GM19025 (cell line): ENCODE data around the gene RAX.
"Not testable (repeated sequence)": the region's sequence is repeated elsewhere in the genome, so short reads cannot be mapped to it uniquely, and the experiment has no call there.

ENCODE experiments used
- ATAC-seq: cut with Tn5 transposase; IDR thresholded peaks from one replicate; pipeline ENCODE4 v1.9.1; 2021; ENCODE audit warnings: mild to moderate bottlenecking, low read depth, moderate library complexity; ENCODE audit not compliant: unreplicated experiment

Gene RAX

DNA sequence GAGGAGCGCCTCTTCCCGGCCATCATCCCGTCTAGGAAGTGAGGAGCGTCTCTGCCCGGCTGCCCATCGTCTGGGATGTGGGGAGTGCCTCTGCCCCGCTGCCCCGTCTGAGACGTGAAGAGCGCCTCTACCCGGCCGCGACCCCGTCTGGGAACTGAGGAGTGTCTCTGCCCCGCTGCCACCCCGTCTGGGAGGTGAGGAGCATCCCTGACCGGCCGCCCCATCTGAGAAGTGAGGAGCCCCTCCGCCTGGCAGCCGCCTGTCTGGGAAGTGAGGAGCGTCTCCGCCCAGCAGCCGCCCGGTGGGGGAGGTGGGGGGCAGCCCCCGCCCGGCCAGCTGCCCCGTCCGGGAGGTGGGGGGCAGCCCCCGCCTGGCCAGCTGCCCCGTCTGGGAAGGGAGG is 17.8 kb downstream of the RAX start:
- not testable (repeated sequence) for ATAC-seq

DNA sequence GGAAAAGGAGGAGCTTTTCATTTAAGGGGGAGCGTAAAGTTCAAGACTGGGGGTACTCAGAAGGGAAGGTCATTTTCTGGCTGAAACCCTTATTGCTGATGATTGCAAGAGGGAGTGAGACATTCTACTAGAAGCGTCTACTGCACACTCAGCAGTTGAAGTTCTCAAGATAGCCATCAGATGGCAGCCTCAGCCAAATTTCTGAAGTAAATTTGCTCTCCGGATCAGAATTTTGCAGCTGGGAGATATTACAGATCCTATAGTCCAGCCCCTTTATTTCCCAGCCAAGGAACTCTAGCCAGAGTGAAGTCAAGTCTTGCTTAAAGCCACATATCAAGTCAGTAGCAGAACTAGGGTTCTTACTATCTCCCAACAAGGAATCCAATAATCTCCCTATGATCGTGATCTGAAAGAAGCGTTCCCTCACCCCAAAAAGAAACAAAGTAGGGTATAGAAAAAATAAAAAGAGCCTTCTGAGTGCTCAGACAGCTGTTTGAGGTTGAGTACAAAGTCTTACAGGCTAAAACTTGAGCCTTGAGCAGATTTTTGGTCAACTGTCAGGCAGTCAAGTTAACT is 24.0 kb downstream of the RAX start:
- no peak for ATAC-seq

DNA sequence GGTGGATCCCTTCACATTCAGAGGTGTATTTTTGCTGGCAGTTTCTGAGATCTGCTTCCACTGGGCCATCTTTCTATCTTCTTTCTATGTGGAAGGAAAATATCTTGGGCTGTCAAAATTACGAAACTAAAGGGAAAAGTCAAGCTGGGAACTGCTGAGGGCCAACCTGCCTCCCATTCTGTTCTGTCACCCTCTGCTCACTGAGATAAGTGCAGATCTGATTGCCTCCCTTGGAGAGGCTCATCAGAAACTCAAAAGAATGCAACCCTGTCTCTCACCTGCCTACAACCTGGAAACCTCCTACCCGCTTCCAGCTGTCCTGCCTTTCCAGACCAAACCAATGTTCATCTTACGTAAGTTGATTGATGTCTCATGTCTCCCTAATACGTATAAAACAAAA is 26.5 kb downstream of the RAX start:
- ATAC-seq = no peak

DNA sequence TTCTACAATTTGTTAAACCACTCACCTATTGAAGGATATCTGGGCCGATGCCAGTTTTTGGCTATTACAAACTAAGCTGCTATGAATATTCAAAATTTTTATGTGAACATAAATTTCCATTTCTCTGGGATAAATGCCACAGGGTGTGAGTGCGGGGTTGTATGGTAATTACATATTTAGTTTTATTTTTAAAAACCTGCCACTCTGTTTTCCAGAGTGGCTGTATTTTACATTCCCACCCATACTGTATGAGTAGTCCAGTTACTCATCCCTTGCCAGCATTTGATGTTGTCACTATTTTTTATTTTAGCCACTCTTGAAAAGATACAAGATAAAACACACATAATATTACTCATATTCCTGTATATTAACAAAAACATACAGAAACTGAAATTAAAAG is 30.3 kb downstream of the RAX start:
- ATAC-seq = no peak

DNA sequence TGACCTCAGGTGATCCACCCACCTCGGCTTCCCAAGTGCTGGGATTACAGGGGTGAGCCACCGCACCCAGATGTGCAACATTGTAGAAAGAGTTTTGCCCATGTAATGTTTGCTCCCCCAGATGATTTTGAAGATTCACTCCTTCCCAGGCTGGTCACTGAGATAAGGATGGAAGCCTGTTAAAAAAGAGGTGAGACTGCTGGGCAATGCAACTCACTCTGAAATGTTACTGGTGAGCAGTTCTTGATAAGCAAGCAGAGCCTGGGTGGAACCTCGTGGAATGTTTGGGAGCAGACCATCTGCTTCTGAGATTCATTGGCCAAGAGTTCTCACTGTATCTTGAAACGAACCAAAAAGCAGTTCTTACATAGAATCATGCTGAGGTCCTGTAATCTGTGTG is 33.6 kb downstream of the RAX start:
- ATAC-seq = no peak

DNA sequence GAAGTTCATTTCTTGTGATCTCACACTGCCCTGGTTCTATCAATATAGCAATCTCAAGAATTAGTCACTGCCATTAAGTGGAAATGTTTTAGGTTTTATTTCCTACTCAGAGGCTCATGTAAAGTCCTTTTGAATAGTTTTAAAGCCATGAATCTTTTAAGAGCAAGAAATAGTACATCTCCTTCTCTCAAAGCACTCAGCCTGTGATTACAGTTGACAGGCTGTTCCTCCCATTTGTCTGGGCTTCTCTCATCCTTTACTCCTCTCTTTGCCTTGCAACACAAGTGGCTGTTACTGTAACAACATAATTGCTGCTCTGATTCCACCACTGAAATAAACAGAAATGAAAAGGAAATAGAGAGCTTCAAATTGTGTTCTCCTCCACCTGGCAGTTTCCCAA is 34.9 kb downstream of the RAX start:
- no peak for ATAC-seq

DNA sequence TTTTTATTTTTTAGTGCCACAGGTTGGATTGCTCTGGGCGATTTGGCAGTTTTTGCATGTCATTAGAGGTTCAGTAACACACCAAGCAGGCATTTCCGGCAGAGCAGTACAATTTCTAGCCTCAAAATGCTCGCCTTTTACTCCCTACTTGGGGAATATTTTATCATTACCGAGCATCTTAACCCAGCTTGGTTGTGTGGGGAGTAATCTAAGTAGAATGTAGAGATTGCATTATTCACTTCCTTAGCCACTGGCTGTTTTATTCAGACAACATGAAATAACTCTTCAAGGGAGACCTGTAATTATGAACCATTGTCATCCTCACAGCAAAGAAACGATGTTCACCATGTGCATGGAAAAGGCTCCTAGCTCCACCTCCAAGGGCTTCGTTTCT is 40.2 kb downstream of the RAX start:
- ATAC-seq = no peak

DNA sequence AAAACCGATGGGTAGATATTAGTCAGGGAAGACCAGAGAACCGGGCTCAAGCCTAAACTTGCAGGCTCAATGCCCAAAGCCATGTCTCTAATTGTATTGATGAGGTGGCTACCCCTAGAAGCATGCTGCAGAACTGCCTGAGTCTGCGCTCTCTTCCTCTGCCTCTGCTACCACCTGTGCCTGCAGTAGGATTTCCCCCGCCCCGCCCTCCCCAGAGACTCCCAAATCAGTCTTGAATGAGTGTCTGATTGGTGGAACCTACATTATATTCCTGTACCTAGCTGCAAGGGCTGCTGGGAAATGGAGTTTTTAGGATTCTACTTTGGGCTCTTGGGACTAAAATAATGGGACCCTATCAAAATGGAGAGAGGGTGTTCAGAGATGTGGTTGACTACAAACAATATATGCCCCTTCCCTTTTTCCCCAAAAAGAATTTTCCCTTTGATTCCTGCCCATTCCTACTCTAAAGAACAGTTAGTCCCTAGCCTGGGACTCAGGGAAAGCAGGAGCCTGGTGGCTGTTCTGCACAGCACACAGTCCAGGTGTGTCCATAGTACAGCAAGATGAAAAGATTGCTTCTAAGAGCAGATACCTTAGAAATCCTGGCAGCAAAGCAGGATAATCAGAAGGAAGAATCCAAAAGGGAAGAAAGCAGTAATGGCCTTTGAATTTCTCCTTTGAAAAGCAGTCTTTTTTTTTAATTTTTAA is 40.8 kb downstream of the RAX start:
- ATAC-seq = no peak

DNA sequence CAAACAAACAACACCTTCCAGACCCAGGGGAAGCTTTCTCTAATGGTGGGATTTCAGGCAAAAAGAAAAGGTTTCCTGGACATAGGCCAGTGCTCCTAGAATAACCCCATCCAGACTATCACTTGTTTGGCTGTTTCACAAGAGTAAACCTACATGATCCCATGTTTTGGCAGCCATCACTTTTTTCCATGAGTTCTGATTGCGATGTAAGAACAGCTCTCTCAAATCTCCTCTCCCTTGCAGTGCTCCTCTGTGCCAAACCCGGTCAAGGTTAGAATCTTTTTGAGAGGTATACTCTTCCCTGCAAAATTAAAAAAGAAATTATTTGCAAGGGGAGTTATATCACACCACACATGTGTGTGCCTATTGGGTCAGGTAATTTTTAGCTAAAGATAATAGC is 41.4 kb downstream of the RAX start:
- ATAC-seq = no peak

DNA sequence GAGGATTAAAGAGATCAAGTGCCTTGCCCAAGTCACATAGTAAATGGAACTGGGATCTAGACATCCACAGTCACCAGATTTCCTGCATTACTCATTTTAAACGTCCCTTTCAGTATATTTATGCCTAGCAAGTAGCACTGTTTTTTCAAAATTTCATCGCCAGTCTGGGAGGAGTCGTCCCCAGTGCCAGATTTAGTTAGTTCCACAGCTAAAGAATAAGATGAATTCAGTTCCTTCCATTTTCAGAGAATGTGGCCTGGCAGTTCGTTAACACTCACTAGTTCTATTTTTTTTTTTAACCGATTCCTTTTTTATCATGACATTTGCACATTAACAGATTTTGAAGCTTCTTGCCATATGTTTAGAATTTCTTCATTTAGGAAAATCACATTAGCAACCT is 42.1 kb downstream of the RAX start:
- no peak for ATAC-seq

DNA sequence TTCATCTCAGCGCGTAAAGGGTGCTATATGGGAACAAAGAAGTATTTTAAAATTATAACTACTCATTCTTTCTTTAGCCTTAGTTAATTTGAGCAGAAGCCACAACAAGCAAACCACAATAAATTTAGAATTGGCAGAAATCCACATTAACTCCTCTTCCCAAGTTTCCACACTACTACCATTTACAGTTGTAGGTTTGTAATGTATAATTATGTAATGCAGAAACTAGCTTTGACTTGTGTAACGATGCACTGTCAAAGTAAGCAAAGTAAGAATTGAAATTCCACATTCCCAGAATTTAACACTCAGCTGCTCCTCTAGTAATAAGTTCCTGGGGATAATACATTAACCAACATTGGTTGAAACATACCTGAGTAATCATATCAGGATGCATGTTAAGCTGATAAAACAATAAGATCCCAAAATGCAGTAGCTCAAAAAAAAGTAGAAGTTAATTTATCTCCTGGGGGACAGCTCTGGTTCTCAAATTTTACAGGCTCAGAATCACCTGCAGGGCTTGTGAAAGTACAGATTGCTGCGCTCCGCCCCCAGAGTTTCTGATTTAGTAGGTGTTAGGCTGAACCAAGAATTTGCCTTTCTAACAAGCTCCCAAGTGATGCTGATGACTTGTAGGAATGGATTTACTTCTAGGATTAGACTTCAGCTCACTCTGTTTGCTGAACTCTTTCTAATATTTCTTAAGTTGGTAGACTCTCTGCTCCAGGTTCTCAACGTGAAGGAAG is 43.4 kb downstream of the RAX start:
- ATAC-seq = no peak

DNA sequence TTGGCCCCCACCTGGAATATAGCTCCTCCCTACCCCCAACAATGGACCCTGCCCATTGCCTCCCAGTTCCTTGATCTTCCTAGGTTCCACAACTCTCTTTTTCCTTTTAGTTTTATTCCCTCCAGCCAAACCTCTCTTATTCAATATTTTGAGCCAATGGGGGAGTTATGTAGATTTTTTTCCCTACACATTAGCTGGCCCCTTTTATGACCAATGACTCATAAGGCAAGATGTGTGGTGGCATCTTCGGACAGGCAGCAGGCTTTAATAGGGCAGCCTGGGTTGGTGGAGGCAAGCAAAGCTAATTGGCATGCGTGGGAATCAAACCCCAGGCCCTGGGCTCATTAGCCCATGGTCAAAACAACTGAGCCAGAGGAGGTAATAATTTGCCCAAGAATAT is 44.1 kb downstream of the RAX start:
- ATAC-seq = no peak

DNA sequence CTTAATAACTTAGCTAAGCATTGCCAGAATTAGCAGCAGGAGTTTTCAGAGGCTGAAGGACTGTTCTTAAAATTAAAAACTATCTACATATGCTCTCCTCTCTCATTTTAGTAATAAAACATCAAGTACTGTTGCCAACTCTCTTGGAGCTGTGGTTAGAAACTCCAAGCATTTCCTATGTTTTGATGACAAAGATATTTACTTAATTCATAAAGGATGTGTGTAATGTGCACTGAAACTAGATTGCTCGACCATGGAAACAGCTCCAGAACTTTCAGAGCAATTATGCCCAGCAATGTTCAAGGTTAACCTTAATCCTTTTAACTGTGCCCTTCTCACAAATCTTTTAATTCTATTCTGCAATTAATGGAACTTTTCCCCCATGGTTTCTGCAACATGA is 44.9 kb downstream of the RAX start:
- ATAC-seq = no peak

DNA sequence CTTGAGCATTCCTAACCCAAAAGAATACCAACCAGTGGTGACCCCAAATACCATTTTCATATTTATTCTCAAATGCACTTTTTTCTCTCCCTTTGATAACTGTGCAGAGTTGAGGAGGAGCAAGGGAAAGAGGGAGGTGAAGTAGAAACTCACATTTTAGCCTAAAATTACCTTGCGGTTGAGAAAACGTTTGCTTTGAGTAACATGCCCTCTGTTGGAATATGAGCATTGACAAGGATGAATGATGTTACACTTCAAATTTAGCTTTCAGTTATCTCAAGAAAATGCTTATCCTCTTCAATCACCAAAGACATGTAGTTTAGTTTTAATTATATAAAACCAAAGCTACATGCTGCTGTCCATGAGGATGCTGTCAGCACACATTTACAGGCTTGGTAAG is 50.9 kb downstream of the RAX start:
- no peak for ATAC-seq

DNA sequence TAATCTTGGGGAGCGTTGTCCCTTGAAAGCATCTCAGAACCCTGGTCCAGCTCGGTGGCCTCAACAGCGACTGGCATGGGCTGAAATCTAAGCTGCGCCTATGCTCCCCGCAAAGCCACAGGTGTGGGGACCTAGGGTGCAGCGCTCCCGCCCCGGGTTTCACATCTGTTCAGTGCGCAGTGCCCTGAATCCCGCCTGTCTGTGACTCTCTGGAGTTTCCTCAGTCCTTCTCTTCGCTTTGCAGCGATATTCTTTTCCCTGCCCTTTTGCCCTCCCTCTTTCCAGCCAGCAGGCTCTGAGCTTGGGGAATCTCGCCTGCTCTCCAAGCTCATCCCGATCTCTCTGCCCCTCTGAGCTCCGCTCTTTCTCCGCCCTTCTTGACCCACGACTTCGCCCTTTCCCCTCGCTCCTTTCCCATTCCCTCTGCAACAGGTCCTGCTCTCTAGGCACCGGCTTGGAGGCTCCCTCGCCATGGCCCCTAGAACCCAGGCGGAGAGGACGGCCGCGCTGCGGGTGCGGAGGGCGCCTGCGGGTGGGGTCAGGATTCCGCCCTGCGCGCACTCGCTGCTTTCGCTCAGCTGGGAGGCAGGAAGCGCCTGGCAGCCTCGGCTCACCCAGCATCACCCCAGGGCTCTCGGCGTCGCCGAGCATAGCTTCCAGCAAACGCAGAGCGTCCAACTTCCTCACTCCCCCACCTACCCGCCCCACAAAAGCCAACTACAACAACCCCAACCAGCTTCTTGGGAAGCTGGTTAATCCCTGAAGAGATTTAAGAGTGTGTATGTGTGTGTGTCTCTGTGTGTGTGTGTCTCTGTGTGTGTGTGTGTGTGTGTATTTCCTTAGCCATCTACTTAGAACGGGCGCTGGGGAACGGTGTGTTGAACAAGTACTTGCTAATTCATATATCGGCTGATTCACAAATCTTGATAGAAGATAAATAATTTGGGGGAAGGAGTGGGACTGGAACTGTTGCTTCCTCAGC is 52.2 kb downstream of the RAX start:
- ATAC-seq = no peak

DNA sequence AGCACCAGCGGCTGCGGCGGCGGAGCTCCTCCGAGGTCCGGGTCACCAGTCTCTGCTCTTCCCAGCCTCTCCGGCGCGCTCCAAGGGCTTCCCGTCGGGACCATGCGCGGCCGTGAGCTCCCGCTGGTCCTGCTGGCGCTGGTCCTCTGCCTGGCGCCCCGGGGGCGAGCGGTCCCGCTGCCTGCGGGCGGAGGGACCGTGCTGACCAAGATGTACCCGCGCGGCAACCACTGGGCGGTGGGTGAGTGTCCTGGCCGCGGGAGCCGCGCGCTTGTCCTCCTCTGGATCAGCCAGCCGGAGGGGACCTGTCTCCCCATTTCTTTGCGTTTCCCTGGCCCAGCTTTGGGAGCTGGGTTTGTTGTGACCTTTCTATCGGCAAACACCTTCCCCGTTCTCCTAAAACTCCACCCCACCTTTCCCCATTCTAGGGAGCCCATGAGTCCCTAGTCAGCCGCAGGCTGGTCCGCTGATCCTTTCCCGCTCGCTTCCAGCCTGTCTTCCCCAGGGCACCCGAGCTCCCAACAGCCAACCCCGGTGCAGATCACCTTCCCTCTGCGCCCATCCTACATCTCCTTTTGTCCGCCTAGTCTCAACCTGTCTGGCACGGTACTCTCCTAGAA is 53.0 kb downstream of the RAX start:
- ATAC-seq = no peak

DNA sequence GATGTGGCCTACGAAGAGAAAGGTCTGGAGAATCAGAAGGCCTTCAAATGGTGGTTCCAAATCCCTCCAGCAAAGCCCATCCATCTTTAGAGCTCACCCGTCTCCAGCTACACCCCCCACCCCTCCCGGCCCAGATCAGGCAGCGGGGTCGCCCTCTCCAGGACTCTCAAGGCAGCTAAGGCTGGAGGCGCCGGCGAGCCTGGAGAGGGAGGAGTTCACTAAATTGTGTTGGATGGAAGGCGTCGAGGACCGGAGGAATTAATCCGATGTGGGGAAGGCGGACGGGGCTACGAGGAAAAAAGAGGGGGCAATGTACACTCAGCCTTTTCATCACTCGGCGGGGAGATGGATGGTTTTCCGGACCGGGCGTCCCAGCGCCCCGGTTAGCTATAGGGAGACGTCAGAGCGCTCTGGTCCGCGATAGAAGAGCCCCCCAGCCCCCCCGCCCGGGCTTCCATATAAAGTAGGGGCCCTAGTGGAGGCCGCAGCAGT is 53.5 kb downstream of the RAX start, which contains the start of gene GRP:
Gene GRP, plus strand, starts transcription at position 487 of the 492 bp plus-strand sequence. CDS start 108 bp downstream, outside the sequence.
- ATAC-seq = no peak

DNA sequence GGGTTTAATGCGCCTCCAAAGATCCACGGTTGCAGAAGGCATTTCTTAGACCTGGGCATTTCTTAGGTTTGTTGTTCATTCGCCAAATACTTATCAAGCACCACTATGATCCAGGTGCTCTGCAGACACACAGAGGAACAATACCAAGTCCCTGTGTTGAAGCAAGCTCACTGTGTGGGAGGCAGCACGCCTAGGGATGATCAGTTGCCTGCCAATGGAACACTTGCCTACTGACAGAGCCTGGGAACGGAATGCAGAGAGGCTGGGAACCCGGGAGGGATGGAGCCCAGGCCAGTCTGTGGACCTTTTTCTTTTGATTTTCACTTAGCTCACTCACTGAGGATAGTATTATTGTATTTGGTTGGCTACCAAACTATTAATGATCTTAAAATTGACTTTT is 55.2 kb downstream of the RAX start:
- ATAC-seq = no peak
